Measurements from ENCODE around the gene ZNF416. TPM values are rescaled to one million over a fixed set of nuclear protein-coding genes. Genes with fewer than 3 reads are reported as not detected.

ZNF416 gene
- polyA plus RNA-seq (ENCODE audit: insufficient read length in 4 of 4), result 1 to 10 TPM; 7.9 to 9.4 (median 8.0) TPM

DNA sequence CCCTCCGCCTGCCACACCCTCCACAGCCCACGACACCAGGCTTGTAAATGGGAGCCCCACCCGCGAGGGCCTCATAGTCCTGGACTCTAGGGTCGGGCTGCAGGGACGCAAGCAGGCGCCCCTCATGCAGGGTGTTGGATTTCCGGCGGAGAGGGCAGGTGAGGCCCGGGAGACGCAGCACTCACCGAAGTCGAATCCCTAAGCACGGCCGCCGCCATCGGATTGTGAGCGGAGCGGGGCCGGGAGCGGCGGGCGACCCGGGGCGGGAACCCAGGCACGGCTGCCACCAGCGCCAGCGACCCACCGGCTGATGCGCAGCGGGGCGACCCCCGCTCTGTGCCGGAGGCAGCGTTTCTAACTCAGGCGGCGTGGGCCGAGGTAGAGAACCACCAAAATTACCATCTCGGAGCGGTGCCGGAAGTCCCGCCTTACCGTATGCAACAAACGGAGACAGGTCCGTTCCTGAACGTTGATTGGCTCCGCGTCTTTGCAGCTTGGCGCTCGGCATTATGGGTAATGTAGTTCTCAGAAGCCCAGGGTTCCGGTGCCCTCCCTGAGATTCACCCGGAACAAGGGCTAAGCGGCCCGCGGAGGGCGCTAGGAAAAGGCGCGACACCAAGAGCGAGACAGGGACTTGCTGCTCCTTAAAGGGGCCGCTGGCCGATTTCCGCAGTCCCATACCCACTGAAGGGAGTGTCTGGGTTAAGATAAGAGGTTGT lies at the start of gene ZNF416:
Gene ZNF416 (minus strand): TSS at position 425 of the 719 bp plus-strand sequence. CDS start 207 bp downstream, at position 218.
- DNase-seq (ENCODE audit: low read depth in 4 of 4, low spot score in 2 of 4), result peak; percentile 92 to 99 (median 96)

DNA sequence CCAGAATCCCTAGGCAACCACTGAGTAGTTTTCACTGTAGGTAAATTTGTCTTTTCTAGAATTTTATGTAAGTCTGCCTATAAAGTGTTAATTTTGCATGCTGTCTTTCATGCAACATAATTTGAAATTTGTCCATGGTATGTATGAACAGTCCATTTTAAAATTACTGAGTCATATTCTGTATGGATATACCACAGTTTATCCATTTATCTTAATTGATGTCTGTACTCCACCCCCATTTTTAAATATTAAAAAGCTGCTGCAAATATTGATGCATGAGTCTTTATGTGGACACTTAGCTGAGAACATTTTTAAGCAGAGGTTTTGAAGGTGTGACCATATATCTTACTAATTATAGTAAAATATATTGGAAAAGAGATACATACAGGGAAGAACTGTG lies 44.4 kb upstream of the ZNF416 start:
- DNase-seq (ENCODE audit: low read depth in 4 of 4, low spot score in 2 of 4), result no peak

DNA sequence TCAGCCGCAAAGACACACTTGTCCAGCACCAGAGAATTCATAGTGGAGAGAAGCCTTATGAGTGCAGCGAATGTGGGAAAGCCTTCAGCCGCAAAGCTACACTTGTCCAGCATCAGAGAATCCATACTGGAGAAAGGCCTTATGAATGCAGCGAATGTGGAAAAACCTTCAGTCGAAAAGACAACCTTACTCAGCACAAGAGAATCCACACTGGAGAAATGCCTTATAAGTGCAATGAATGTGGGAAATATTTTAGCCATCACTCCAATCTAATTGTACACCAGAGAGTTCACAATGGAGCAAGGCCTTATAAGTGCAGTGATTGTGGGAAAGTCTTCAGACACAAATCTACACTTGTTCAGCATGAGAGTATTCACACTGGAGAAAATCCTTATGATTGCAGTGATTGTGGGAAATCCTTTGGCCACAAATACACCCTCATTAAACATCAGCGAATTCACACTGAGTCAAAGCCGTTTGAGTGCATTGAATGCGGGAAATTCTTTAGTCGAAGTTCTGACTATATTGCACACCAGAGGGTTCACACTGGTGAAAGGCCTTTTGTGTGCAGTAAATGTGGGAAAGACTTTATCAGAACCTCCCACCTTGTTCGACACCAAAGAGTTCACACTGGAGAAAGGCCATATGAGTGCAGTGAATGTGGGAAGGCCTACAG lies 42.1 kb upstream of the ZNF416 start:
- no peak for DNase-seq (ENCODE audit: low read depth in 4 of 4, low spot score in 2 of 4)

DNA sequence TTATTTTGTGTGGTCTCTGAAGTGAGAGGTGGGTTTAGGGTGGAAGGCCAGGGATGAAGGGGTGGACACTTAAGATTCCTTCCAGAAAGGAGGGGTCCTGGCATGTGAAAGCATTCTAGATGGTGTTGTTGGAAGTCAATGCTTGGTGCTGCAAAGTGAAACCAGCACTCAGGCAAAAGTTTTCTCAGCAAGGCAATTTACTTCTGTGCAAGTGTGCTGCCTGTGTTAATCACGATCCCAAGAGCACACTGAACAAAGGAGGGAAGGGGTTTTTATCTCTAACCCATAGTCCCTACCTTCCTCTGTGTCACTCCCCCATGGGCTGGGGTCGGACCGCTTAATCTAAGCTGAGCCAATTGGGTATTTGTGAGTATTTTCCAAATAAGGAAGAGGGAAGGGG lies 36.6 kb upstream of the ZNF416 start:
- DNase-seq (ENCODE audit: low read depth in 4 of 4, low spot score in 2 of 4), result no peak

DNA sequence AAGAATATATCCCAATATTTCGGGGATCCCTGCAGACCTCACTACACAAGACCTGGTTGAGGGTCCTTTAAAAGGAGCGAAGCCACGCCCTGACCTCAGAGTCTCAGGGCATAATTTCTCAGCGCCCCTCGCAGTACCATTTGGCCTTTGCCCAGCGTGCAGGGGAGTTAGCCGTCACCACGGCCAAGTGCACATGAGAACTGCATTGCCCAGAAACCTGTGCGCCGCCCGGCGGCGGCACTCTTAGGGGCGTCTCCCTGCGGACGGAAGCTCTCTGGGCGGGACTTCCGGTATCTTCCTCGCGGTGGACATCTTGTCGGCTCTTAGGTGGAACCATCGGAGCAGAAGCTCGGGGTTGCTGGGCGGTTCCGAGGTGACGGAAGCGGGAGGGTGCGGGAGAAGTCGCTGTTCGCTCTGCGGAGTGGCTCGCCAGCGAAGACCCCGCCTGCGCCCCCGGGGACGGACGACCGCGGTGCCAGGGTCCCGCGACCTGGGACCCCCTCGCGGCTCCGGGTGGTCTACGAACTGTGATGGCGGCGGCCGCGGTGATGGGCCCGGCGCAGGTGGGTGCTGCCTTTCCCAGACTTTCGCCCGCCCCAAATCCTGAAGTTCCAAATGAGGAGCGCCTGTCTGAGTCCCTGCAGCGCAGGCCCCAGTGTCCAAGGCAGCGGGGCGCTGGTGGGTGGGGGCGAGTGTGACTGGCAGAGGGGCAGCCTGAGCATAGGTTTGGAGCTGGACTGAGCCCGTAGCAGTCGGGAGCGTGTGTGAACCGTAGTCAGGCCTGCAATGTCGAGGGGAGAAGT lies 35.4 kb upstream of the ZNF416 start, which contains the start of gene ZNF134:
Gene ZNF134 (plus strand): TSS at position 302 of the 803 bp plus-strand sequence. CDS start 5,227 bp downstream, outside the sequence.
- DNase-seq (ENCODE audit: low read depth in 4 of 4, low spot score in 2 of 4), result peak; percentile 67 to 94 (median 84)

DNA sequence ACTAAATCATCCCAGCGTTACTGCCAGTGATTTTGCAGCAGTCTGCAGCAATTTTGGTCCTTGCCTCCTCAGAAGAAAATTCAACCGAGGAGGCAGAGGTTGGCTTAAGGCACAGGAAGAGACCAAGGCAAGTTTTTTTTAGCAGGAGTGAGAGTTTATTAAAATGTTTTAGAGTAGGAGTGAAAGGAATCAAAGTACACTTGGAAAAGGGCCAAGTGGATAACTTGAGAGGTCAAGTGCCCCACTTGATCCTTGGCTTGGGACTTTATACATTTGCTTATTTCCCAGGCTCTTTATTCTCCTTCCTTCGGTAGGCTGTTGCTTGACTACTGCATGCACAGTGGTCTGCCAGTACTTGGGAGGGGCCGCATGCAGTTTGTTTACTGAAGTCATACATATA lies 32.4 kb upstream of the ZNF416 start:
- DNase-seq (ENCODE audit: low read depth in 4 of 4, low spot score in 2 of 4), result no peak

DNA sequence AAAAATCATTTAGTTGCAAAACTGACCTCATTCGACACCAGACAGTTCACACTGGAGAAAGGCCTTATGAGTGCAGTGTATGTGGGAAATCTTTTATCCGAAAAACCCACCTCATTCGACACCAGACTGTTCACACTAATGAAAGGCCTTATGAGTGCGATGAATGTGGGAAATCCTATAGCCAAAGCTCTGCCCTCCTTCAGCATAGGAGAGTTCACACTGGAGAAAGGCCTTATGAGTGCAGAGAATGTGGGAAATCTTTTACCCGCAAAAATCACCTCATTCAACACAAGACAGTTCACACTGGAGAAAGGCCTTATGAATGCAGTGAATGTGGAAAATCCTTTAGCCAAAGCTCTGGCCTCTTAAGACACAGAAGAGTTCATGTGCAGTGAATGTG lies 28.2 kb upstream of the ZNF416 start:
- no peak for DNase-seq (ENCODE audit: low read depth in 4 of 4, low spot score in 2 of 4)

DNA sequence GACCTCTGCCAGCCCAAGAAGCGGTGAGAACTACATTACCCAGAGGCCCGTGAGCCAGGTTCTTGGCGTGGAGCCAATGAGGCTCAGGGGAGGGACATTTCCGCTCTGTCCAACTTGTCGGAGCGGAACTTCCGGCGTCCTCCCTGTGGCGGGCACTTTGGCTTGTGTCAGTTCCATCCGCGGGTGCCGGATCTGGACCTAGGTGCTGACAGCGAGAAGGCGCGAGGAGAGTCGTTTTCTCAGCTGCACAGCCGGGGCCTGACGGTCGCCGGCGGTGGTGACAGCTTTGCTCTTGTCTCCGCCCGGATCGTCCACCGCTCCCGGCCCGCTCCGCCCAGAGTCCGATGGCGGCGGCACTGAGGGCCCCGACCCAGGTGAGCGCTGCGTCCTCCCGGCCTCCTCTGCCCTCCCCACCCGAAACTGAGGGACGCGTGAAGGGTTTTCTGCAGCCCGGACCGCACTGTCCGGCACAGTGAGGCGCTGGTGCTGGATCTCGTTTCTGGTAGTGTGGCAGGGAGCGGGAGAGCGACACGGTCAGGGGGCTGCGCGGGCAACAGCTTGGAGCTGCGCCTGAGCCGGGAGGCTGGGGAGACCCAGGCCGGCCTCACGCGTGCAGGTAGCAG lies 21.2 kb upstream of the ZNF416 start, which contains the start of gene ZNF530:
Gene ZNF530 (plus strand): TSS at position 125 of the 623 bp plus-strand sequence. CDS start 4,461 bp downstream, outside the sequence.
- DNase-seq (ENCODE audit: low read depth in 4 of 4, low spot score in 2 of 4), result peak; percentile 79 to 95 (median 84)

DNA sequence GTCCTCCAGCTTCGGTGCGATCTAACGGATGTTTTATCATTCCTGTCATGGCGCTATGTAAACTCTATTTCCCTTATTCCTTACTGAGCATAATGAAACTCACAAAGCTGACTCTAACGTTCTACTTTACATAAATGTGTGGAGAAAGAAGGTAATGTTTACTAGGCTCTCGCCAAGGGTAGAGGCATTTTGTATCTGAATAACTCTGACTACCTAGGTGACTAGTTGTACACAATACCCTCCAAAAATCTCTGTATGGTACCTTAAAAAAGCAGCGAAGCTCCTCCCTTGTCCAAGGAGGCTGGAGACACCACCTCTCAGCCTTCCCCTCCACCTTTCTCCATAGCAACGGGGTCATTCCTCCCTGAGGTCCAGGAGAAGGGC lies 20.7 kb upstream of the ZNF416 start:
- no peak for DNase-seq (ENCODE audit: low read depth in 4 of 4, low spot score in 2 of 4)

DNA sequence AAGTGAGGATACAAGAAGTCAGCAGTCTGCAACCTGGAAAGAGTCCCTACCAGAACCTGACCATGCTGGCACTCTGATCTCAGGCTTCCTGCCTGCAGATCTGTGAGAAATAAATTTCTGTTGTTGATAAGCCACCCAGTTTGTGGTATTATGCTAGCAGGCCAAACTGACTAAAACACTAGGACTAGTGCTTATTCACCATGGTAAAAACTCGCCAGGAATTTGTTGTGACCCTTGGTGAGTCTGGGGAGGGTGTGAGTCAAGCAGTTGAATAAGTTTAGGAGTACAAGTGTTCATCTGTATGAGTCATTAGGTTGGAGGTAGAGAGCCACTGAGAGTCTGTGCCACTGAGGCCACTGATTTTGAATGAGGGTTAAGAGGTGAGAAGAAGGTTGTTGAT lies 8.8 kb upstream of the ZNF416 start:
- DNase-seq (ENCODE audit: low read depth in 4 of 4, low spot score in 2 of 4), result no peak

DNA sequence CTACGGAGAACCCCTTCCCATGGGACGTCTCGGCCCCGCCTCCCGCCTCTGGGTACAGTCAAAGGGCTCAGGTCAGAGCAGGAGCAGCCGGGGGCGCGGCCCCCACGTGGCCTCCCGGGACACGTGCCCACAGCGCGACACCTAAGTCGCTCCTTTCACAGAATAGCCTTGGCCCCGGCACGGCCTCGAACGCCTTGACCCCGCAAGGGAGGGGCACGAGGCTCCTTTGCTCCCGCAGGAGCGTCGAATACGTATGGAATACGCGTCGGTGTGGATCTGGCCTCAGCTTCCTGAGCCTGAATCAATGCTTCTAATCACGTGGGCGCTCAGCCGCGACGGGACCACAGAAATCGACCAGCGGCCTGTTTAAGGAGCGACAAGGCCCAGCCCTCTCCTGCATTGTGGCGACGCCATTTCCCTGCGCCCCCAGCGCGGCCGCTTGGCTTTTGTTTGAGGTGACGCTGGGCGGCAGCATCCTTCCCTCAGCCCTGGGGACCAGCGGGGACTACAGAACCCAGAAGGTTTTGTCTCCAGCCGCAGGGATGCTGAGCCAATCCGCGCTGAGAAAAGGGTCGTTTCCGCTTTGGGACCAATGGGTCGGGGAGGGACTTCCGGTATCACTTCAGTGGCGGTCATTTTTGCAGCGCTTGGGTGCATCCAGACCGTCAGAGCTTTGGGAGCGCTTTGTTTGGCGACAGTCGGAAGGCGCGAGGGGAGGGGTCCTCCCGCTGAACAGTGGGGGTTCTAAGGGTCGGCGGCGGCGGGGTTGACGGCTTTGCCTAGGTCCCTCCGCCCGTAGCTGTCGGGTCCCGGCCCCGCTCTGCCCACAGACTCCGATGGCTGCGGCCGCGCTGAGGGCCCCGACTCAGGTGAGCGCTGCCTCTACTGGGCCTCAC lies 5.1 kb upstream of the ZNF416 start, which contains the start of gene ZIK1:
Gene ZIK1 (plus strand): TSS at position 625 of the 896 bp plus-strand sequence. CDS start 212 bp downstream, at position 837.
- DNase-seq (ENCODE audit: low read depth in 4 of 4, low spot score in 2 of 4), result peak; percentile 86 to 96 (median 92)

DNA sequence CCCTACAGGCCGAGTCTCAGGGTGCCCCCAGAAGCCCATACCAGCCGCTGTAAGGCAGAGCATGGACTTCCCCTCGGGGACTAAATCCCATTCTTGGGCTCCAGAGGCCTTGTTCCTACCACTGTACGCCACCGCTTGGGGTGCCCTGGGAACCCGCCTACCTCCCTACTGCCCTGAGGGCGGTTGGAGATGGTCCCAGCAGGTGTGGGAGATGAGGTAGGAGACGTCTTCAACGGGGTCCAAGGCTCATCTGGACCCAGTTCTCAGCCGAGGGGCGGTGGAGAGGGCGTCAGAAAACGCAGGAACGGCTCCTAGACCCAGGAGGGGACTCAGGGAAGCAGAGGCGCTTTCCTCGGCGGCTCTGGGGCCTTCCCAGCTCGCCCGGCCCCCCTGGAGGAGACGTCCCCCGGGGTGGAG lies 4.4 kb upstream of the ZNF416 start:
- DNase-seq (ENCODE audit: low read depth in 4 of 4, low spot score in 2 of 4), result no peak

DNA sequence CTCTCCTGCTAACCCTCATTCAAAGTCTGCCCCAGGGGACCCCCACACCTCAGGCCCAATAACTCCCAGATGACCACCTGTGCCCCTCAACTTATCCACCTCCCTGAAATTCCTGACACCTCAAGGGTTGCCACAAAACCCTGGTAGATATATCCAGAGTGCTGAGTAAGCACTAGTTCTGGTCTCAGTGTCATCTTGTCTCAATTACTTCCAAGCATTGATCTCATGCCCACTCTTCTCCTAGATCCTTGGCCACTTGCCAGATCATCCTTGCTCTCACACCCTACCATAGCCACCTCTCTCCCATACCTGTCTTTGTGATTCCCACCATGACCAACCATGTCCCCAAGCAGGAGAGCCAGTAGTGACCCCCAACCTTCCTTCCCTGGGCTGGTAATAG lies 2.0 kb downstream of the ZNF416 start:
- no peak for DNase-seq (ENCODE audit: low read depth in 4 of 4, low spot score in 2 of 4)

DNA sequence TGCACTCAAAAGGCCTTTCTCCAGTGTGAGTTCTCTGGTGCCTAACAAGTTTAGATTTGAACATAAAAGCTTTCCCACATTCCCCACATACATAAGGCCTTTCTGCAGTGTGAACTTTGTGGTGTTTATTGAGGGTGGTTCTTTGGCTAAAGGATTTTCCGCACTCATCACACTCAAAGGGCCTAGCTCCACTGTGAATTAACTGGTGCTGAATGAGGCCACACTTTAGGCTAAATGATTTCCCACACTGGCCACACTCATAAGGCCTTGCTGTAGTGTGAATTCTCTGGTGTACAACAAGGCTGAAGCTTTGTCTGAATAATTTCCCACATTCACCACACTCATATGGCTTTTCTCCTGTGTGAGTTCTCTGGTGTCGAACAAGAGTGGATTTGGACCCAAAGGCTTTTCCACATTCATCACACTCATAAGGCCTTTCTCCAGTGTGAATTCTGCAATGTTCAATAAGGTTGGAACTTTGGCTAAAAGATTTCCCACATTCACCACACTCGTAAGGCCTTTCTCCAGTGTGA lies 6.2 kb downstream of the ZNF416 start:
- no peak for DNase-seq (ENCODE audit: low read depth in 4 of 4, low spot score in 2 of 4)

DNA sequence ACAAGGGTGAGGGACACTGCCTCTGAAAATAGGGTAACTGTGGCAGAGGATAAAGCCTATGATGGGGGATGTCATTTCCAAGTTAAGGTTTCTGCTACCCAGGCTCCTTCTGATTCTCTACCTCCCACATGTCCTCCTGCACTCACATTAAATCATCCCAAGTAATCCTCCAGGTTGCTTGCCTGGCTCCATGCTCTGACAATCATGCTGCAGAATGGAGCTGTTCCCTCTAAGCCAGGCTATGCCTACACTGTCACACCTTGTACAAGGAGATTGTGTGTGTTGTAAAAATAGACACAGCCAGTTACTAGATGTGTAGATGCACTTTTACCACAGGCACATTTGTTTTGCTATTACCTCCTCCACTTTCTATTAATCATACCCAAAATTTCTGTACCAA lies 8.0 kb downstream of the ZNF416 start:
- DNase-seq (ENCODE audit: low read depth in 4 of 4, low spot score in 2 of 4), result no peak

DNA sequence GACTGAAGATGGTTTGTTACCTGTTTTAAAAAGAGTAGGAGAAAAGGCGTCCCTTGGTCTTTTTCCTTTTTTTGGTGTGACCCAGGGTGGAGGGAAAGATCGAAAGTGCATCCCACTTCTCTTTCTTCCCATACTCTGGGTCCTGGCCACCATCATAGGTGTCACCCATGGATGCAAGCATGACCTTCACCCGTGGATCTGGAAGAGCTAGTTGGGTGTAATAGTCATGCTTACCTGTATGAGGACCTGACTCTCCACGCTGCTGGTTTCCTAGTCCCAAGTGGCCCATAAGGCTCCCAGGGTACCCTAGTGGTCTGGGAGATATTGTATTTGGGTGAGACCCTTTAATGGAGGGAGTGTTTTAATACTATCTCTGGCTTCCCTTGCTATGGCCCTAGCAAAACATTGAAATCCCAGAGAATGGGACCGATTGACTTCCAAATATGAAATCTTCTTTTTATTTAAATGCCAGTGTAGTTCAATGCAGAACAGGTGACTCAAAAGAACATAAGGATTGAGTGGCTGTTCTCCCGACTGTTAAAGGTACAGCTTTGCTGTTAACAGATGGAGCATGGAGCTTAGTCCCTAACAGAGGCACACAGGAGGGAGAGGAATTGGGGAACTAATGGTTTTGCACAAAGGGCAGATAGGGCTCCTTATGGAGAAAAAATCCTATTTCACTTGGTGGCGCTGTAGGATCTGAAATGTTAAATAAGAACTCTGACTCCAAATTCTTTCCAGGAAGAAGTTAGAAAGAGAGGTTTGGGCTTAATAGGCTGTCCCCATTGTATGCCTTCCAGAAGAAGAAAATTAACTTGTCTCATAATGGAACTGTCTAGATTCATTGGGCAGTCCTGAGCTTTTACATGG lies 12.1 kb downstream of the ZNF416 start:
- no peak for DNase-seq (ENCODE audit: low read depth in 4 of 4, low spot score in 2 of 4)

DNA sequence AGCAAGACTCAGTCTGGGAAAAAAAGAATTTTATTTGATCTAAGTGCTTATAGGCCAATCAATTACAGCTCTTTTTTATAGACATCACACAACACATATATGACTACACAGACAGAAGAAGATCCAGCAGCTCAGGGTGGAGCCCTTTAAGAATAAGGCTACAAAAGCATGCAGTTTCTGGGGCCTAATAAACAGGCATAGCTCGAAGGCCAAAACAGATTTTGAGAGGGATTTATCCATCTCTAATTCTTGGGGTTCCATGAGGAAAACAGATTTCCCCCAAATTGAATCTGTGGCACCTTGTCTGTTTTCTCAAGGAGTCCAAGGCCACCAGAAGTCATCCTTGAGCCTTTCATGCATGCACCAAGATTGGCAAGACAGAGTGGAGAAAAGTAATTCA lies 15.2 kb downstream of the ZNF416 start:
- no peak for DNase-seq (ENCODE audit: low read depth in 4 of 4, low spot score in 2 of 4)

DNA sequence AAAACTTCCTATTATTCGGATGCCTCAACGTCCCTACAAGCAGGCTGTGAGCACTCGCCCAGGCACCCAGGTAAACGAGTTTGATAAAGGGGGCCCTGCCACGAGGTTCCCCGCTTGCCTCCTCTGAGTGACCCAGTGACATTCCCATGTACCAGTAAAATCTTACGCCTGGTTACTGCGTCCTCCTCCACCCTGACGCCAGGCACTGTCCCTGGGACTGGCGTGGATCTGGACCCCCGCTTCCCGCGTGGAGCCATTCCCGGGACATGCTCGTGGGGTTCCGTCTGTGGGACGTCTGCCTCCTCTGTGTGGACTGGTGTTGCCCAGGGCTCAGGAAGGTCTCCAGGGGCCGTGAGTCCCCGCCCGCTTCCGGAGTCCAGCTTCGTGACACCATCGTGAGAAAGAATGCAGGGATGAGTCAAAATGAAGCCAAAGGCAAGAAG lies 18.6 kb downstream of the ZNF416 start:
- no peak for DNase-seq (ENCODE audit: low read depth in 4 of 4, low spot score in 2 of 4)

All from left renal cortex interstitium (tissue), 4 donors.